Neuron (in vitro differentiated cells): ENCODE measurements around the gene LRIG1.

Experiments used
- H2AFZ ChIP-seq: one replicate; pipeline ENCODE4 v1.6.1; 2013; ENCODE audit warnings: low read depth, mild to moderate bottlenecking, inconsistent platforms, low read length, moderate library complexity
- H3K27me3 ChIP-seq: one replicate; pipeline ENCODE4 v1.6.1; 2013; ENCODE audit warnings: low read length; ENCODE audit not compliant: insufficient read depth
- H3K36me3 ChIP-seq: one replicate; pipeline ENCODE4 v1.6.1; 2013; ENCODE audit warnings: low read length; ENCODE audit not compliant: insufficient read depth
- H3K4me1 ChIP-seq: one replicate; pipeline ENCODE4 v1.6.1; 2013; ENCODE audit warnings: low read length; ENCODE audit not compliant: insufficient read depth
- H3K4me3 ChIP-seq: 2 replicates; pipeline ENCODE4 v1.5.1; 2013; ENCODE audit warnings: mild to moderate bottlenecking, low read length, moderate library complexity
- H3K9me3 ChIP-seq: one replicate; pipeline ENCODE4 v1.6.1; 2013; ENCODE audit warnings: low read length

LRIG1 gene

DNA sequence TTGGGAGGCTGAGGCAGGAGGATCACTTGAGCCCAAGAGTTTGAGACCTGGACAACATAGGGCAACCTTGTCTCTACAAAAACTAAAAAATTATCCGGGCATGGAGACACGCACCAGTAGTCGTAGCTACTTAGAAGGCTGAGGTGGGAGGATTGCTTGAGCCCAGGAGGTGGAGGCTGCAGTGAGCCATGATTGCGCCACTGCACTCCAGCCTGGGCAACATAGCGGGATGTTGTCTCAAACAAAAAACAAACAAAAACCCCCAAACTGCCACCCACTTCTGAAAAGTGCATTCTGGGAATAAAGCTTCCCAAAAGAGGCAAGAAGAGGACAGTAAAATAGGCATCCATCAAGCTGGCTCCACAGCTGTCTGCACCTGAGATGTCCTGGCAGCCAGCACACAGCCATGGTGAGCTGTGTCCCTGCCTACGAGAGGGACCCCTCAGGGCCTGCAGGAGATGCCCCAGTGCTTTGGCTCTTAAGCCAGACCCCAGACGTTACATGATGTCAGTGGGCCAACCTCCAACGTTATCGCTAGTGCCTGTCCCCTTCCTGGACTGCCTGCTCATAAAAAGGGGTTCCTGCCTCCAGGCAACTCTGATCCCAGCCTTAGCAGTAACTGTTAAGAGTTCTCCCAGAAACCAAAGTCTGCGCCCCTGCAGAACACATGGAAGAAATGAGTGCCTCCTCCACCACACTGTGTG, 101.1 kb downstream of the LRIG1 start:
- Histone ChIP-seq H3K36me3 (peaks cover 60% of the 10 kb centered on the region), H3K4me3 (no peak overlapping the region), H2AFZ (no peak overlapping the region), H3K9me3 (no peaks in the 10 kb centered on the region), H3K27me3 (no peaks in the 10 kb centered on the region), H3K4me1 (peaks cover 32% of the 10 kb centered on the region)

DNA sequence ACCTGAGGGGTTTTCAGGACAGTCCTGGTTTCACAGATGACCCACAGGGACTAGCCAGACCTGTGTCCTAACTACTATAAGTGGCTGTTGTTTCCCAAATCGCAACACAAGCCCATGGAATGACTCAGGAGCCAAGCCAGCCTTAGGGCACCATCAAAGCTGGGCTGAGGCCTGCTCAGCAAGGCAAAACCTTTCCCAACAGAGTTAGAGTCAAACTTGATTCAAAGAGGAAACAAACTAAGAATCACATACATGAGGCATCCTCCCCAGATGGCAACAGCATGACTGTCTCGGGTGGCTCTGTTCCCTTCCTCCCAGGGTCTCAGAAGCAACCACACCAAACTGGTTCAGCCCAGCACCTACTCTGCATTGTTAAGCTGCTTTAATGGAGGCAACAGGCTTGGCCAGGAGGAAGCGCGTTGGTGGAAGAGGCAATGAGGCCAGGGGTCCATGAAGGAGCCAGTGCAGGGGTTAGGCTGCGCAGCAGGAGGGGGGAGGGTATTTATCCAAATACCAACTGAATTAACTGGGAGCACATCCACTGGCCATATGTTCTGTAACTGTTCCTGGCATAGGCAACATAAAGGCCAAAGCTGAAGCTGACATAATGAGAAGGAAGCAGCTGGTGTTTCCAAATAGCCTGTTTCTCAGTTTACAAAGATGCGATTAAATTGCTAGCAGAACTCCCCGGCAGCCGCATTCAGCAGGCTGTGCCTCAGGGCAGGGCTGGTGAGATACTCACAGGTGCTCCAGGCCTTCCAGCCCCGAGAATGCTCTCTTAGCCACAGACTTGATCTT, 102.4 kb downstream of the LRIG1 start:
- H3K4me1 ChIP-seq, result peaks cover 32% of the 10 kb centered on the region
- peaks cover 60% of the 10 kb centered on the region for H3K36me3 ChIP-seq
- H3K9me3 ChIP-seq, result no peaks in the 10 kb centered on the region
- H3K4me3 ChIP-seq, result no peak overlapping the region
- no peak overlapping the region for H2AFZ ChIP-seq
- no peaks in the 10 kb centered on the region for H3K27me3 ChIP-seq

DNA sequence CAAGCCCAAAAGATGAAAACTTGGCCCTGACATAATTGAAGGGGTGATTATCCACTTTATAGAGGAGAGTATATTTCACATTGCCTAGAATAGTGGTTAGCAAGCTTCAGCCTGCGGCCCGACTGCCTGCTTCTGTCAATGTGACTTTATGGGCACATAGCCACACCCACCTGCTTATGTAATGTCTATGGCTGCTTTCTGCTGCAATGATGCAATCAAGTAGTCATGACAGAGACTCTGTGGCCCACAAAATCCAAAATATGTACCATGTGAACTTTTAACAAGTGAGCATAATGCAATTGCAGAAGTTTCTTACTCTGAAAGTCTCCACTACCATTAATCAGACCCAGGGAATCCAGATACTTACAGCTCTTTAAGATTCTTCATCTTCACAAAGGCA, 103.1 kb downstream of the LRIG1 start:
- peaks cover 64% of the 10 kb centered on the region for H3K36me3 ChIP-seq
- no peaks in the 10 kb centered on the region for H3K9me3 ChIP-seq
- no peaks in the 10 kb centered on the region for H3K27me3 ChIP-seq
- no peak overlapping the region for H3K4me3 ChIP-seq
- H2AFZ ChIP-seq, result no peak overlapping the region
- peaks cover 29% of the 10 kb centered on the region for H3K4me1 ChIP-seq

DNA sequence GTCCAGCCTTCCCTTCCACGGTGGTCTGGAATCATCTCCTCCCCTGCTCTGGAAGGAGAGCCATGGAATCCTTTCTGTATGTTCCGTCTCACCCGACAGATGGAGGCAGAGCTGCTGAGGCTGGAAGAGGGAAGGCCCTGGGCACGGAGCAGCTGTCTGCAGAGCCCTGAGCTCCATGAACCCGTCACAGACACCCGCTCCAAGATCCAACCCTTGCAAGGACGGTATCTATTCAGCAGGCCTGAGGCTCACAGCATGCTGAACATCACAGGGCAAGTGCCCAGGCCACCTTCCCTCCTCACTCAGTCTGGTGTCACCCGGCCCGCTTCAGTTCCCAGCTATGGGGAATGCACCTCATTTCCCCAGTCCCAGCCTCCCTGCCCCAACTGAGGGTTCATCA, 103.9 kb downstream of the LRIG1 start:
- Histone ChIP-seq H3K4me3 (no peak overlapping the region), H3K36me3 (peaks cover 68% of the 10 kb centered on the region), H3K4me1 (peaks cover 20% of the 10 kb centered on the region), H3K9me3 (no peaks in the 10 kb centered on the region), H2AFZ (no peak overlapping the region), H3K27me3 (no peaks in the 10 kb centered on the region)

DNA sequence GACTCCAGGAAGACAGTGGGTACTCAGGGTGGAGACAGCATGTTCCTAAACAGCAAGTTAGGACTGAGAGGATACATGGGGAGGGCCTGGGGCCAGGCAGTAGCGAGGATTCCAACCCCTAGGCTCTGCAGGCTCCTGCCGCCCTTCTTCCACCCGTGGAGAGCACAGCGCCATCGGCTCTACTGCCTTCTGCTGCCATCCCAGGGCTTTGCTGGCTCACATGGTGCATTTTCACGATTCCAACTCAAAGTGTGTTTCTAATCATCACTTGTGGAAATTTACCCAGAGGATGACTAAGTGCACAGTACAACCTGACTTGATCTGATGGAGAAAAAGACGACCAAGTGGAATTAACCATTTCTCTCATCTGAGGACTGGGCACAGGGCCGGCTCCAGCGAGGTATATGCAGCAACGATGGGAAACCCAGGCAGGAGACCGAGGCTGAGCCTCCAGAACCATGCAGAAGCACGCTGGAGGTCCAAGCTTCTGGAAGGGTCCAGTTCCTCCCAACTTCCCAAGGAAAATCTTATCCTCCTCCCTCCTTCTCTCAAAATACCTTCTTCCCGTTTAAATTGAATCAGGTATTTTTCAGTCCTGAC, 104.6 kb downstream of the LRIG1 start:
- Histone ChIP-seq H3K9me3 (no peaks in the 10 kb centered on the region), H3K36me3 (peaks cover 70% of the 10 kb centered on the region), H3K27me3 (no peaks in the 10 kb centered on the region), H3K4me1 (peaks cover 14% of the 10 kb centered on the region), H2AFZ (no peak overlapping the region), H3K4me3 (no peak overlapping the region)

DNA sequence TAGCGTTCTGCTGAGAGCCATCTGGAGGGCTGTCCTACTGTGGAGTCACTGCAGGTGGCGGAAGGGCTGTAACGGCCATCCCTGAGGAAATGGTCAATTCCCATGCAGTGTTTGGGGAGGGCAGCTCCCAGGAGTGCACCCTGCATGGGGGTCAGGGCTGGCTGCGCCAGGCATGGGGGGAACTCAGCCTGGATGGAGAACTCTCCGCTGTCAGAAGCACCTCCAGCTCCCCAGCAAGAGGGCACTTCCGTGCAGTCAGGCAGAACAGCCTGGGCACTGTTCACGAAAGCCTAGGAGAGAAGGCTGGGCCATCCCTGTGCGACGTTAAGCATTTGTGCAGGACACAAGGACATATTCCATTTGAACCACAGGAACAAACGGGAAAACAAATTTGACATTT, 105.2 kb downstream of the LRIG1 start:
- no peaks in the 10 kb centered on the region for H3K27me3 ChIP-seq
- no peak overlapping the region for H3K4me3 ChIP-seq
- peaks cover 8% of the 10 kb centered on the region for H3K4me1 ChIP-seq
- H3K9me3 ChIP-seq, result no peaks in the 10 kb centered on the region
- no peak overlapping the region for H2AFZ ChIP-seq
- peaks cover 70% of the 10 kb centered on the region for H3K36me3 ChIP-seq

DNA sequence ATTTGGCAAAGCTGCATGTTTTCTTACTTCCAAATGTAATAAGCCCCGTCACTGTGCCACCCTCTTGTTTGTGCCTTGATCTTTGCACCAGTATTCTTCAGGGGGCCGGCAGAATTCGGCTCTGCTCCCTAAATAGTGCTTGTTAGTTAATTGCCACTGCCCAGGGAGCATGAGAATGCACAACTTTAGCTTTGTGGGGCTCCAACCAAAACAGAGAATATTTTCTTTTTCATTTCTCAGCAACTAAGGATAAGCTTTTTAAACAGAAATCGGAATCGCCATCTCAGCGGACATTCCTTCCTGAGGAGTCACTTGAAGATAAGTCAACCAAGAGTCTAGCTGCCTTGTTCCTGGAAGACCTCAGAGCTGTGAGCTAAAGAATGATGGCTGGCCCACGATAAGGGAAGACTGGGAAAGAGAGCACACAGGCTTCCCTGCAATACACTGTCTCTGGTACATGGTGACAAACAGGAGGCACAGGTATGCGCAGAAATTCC, 106.0 kb downstream of the LRIG1 start:
- H3K4me3 ChIP-seq, result no peak overlapping the region
- H3K27me3 ChIP-seq, result no peaks in the 10 kb centered on the region
- no peak overlapping the region for H2AFZ ChIP-seq
- H3K9me3 ChIP-seq, result no peaks in the 10 kb centered on the region
- peaks cover under 1% of the 10 kb centered on the region for H3K4me1 ChIP-seq
- H3K36me3 ChIP-seq, result peaks cover 70% of the 10 kb centered on the region

DNA sequence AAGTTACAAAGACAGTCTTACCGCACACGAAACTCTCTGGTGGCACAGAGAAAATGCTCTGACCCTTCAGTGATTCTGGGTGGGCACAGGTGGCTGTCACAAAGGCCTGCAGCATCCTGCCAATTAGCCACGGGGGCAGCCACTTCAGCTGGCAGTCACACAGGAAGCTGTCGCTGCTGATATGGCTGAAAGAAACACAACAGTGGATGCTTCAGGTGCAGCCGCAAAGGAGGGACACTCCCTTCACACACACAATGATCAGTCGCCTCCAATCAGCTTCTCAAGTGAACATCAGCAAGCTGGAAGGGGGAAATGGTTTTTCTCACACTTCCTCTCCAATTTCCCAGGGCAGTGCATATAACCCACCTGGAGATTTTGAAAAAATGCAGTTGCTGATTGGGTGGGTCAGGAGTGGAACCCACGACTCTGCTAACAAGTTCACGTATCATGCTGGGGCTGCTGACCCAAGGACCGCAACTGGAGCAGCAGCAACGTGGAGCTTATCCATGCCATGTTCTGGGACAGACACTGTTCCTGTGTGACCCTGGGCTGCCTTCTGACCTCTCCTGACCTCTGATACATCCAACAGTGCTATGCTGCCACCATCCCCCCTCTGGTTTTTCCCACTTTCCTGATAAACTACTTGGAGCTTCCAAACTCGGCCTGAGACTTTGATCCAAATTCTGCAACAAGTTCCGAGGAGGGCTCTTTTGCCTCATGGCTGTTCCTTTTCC, 106.6 kb downstream of the LRIG1 start:
- Histone ChIP-seq H3K9me3 (no peaks in the 10 kb centered on the region), H3K36me3 (peaks cover 70% of the 10 kb centered on the region), H2AFZ (no peak overlapping the region), H3K27me3 (no peaks in the 10 kb centered on the region), H3K4me3 (no peak overlapping the region), H3K4me1 (no peaks in the 10 kb centered on the region)

DNA sequence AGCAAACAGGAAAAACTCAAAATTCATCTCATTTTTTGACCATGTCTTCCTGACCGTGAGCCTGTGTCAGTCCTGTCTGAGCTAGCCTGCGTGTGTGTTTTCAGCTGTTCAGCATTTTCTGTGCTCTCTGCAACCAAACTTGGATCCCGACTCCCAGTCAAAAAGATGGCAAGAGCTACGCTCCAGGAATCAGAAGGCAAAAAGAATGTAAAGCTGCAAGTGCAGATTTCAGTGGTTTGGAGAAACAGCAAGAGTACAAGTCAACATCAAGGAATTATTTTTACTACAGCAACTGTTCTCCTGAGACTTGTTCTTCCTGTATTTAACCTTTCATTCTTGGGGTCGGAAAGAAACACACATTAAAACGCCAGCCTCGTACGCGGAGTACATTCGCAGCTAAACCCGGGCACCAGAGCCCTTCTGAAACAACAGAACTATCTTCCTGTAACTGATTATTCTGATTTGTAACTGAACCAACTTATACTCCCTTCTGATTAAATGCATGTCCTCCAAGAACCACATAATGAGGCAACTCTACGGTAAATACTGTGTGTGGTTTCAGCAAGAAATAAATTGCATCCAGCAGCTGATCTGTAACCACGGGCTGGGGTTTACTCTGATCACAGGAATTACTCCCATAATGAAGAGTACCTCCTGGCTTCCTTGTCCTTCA, 107.4 kb downstream of the LRIG1 start:
- Histone ChIP-seq H2AFZ (no peak overlapping the region), H3K9me3 (no peaks in the 10 kb centered on the region), H3K4me1 (no peaks in the 10 kb centered on the region), H3K27me3 (no peaks in the 10 kb centered on the region), H3K36me3 (peaks cover 70% of the 10 kb centered on the region), H3K4me3 (no peak overlapping the region)

DNA sequence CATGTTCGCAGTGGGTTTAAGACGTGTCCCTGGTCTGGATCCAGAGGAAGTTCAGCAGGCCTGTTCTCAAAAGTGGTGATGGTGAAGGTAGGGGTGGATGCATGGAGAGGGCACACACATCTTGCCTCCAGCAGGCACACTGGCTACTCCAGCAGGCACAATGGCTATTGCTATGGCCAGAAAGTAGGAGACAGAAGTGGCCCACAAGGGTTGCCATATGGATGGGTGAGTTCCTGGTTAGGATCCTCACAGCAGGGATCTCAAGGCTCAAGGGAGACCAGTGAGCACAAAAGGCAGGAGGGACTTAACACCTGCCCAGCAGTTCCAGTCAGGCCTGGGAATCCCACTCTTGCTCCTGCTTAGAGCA, 107.9 kb downstream of the LRIG1 start:
- H2AFZ ChIP-seq, result no peak overlapping the region
- H3K36me3 ChIP-seq, result peaks cover 67% of the 10 kb centered on the region
- no peaks in the 10 kb centered on the region for H3K9me3 ChIP-seq
- H3K4me1 ChIP-seq, result no peaks in the 10 kb centered on the region
- H3K4me3 ChIP-seq, result no peak overlapping the region
- no peaks in the 10 kb centered on the region for H3K27me3 ChIP-seq

DNA sequence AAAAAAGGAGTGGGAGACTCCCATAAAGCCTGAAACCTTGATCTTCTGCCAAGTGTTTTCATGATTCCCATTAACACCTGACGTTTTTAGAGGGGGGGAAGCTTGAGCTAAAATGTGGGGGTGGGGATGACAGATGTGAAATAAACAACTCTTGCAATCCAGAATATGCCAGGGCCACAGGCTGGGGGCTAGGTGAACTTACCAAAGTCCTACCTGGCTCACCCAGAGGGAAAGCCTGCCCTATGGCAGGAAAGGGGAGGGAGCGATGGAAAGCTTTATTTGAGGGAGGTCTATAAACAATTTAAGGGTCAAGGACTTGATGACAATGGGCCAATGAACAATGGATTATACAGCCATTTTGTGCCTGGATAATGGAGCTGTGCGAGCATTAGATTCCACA, 108.3 kb downstream of the LRIG1 start:
- Histone ChIP-seq H3K4me3 (no peak overlapping the region), H3K4me1 (no peaks in the 10 kb centered on the region), H3K9me3 (no peaks in the 10 kb centered on the region), H3K27me3 (no peaks in the 10 kb centered on the region), H2AFZ (no peak overlapping the region), H3K36me3 (peaks cover 64% of the 10 kb centered on the region)

DNA sequence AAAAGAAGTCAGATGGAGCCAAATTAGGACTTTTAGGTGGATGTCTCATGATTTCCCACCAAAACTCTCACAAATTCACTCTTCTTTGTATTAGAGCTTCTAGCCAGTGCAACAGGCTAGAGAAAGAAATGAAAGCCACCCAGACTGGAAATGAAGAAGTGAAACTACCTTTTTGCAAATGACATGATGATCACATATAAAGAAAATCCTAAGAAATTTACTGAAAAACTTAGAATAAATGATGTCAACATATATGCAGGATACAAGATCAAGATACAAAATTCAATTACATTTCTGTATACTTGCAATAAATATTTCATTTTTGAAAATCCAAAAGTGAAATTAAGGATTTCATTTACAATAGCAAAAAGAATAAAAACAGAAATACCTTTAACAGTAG, 110.8 kb downstream of the LRIG1 start:
- Histone ChIP-seq H2AFZ (no peak overlapping the region), H3K27me3 (no peaks in the 10 kb centered on the region), H3K36me3 (peaks cover 64% of the 10 kb centered on the region), H3K4me3 (no peak overlapping the region), H3K4me1 (no peaks in the 10 kb centered on the region), H3K9me3 (peaks cover 12% of the 10 kb centered on the region)
